Mucosa of stomach (tissue), 1 donor: ENCODE data around the gene NEK9.
A peak's percentile ranks its signal among the peaks of the same experiment; 100 is the strongest.

ENCODE experiments used
- H3K27me3 ChIP-seq: one replicate; pipeline ENCODE4 v1.7.0; 2013; ENCODE audit warnings: mild to moderate bottlenecking, low read length; ENCODE audit not compliant: control insufficient read depth, insufficient read depth
- H3K36me3 ChIP-seq: one replicate; pipeline ENCODE4 v1.7.0; 2013; ENCODE audit warnings: low read length; ENCODE audit not compliant: control insufficient read depth, insufficient read depth
- H3K4me1 ChIP-seq: one replicate; pipeline ENCODE4 v1.7.0; 2013; ENCODE audit warnings: mild to moderate bottlenecking, low read length; ENCODE audit not compliant: control insufficient read depth, insufficient read depth
- H3K4me3 ChIP-seq: one replicate; pipeline ENCODE4 v1.7.0; 2013; ENCODE audit warnings: low read length
- H3K9ac ChIP-seq: one replicate; pipeline ENCODE4 v1.7.0; 2013; ENCODE audit warnings: mild to moderate bottlenecking, low read length, moderate library complexity
- H3K9me3 ChIP-seq: one replicate; pipeline ENCODE4 v1.7.0; 2013; ENCODE audit warnings: mild to moderate bottlenecking, low read length, moderate library complexity; ENCODE audit not compliant: control insufficient read depth
- donor health status: Pancreatic carcinoma.

The NEK9 gene

DNA sequence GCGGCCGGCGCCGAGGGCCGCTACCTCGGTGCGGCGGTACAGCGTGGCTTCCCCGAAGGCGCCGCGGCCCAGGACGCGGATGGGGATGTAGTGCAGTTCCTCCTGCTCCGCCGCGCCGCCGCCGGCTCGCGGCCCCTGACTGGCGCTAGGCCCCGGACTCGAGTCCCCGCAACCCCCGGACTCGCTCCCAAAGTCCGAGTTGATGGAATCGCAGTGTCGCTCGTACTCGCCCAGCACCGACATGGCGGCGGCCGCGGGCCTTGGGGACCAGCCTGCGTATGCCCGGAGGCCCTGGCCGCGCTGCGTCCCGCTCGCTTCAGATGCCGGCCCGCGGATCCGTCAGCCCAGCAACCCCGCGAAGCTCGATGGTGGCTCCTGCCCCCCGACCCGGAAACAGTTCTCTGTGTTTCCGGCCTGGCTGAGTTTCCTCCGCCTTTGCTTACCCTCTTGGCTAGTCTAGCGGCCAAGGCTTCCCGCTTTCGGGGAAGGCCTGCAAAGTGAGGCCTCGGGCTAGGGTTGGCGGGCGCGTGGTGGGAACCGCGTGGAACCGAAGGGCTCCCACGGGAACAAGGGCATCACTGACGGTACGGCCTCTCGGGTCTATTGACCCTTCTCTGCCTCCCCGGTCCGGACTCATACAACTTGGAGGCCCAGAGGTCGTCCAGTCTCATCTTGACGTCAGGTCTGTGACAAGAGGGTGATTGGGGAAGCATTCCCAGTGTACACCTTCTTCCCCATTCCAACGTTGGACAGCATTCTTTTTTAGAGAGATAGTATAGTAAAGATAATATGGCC, at the start of gene NEK9:
Gene NEK9, minus strand, starts transcription at position 370 of the 795 bp plus-strand sequence. Its CDS starts 127 bp downstream, at position 243.
- Histone ChIP-seq H3K9ac (peak within 1 kb of the TSS; percentile 94), H3K36me3 (no peaks in the 10 kb centered on the region), H3K9me3 (no peaks in the 10 kb centered on the region), H3K4me3 (peak within 1 kb of the TSS; percentile 99), H3K4me1 (peaks cover 10% of the 10 kb centered on the region), H3K27me3 (no peaks in the 10 kb centered on the region)

DNA sequence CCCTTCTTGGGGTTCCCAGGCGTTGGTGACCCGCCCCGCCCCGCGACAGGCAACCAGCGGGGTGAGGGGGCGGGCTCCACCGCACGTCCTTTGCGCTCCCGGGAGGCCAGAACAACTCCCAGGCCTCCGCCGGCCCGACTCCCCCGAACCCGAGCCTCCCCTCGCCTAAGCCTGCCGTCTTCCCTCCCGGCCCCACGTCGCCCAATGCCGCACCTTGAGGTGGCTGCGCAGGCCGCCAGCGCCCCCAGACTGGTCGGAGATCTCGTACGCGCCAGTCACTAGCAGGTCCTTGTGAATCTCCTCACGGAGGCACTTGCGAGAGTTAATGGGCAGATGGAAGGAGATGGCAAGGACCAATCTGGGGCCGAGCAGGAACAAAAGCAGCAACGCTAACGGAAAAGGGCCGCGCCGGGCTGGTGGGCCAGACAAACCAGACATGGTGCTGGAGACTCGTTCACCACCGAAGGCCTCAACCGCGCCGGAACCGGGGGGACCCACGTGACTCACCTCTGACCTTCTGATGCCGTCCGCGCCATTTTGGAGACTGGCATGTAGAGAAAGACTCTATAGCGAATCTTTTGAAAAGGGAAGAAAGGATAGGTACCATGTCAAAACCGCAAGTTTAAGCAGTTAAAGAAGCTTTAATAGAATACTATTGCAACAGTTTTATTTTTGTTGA, 49.4 kb upstream of the NEK9 start, which contains the start of gene TMED10:
Gene TMED10, minus strand, starts transcription at position 471 of the 679 bp plus-strand sequence. Its CDS starts 33 bp downstream, at position 438.
- H3K9me3 ChIP-seq = no peaks in the 10 kb centered on the region
- H3K36me3 ChIP-seq = no peaks in the 10 kb centered on the region
- no peaks in the 10 kb centered on the region for H3K27me3 ChIP-seq
- H3K9ac ChIP-seq = peak within 1 kb of the TSS; percentile 83
- H3K4me1 ChIP-seq = peaks cover 11% of the 10 kb centered on the region
- peak within 1 kb of the TSS; percentile 78 for H3K4me3 ChIP-seq

GRCh38 chr14:75175677-75176141, 48.9 kb upstream of the NEK9 start:
- Histone ChIP-seq H3K4me3 (peak overlapping the region; percentile 78), H3K36me3 (no peaks in the 10 kb centered on the region), H3K9ac (peak overlapping the region; percentile 83), H3K9me3 (no peaks in the 10 kb centered on the region), H3K4me1 (peaks cover 11% of the 10 kb centered on the region), H3K27me3 (no peaks in the 10 kb centered on the region)

GRCh38 chr14:75174066-75174465, 47.2 kb upstream of the NEK9 start:
- Histone ChIP-seq H3K4me3 (no peak overlapping the region), H3K9ac (peak overlapping the region; percentile 27), H3K36me3 (no peaks in the 10 kb centered on the region), H3K9me3 (no peaks in the 10 kb centered on the region), H3K4me1 (peaks cover 11% of the 10 kb centered on the region), H3K27me3 (no peaks in the 10 kb centered on the region)

- no peaks in the 10 kb centered on the region for H3K9me3 ChIP-seq
- no peaks in the 10 kb centered on the region for H3K36me3 ChIP-seq
- no peak overlapping the region for H3K9ac ChIP-seq
- no peaks in the 10 kb centered on the region for H3K27me3 ChIP-seq
- H3K4me3 ChIP-seq = no peak overlapping the region
- peaks cover 35% of the 10 kb centered on the region for H3K4me1 ChIP-seq
These were observed 43.9 kb upstream of the NEK9 start for GRCh38 chr14:75170772-75171171.

DNA sequence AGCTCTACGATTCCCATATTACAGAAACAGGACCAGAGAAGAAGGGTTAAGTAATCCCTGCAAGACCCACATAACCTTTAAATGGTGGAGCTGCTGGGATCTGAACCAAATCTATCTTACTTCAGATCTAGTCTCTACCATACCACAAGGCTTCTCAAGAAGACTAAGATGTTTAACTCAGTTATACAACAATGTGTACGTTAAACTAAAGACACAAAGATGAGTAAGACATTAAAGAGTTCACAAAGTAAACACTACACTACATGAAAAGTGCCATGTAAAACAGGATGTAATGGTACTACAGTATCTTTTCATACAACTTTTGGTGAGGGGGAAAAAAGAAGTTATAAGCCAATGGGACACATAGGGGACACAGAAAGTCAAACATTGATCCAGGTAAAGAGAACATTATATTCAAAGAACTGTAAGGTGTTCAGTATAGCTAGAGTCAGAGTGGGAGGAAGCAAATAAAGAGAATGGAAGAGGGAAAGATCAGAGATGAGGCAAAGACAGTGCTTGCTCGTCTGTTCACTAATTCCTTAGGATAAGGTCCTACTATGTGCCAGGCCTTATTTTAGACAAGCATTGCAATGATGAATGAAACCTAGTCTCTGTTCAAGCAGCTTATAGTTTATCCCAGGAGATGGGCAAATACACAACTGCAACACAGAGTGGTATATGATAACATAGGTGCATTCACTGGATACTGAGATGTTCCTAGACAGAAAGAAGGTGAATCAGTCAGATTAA, 41.9 kb upstream of the NEK9 start:
- peaks cover 37% of the 10 kb centered on the region for H3K4me1 ChIP-seq
- no peak overlapping the region for H3K9ac ChIP-seq
- no peaks in the 10 kb centered on the region for H3K36me3 ChIP-seq
- no peak overlapping the region for H3K4me3 ChIP-seq
- no peaks in the 10 kb centered on the region for H3K27me3 ChIP-seq
- H3K9me3 ChIP-seq = no peaks in the 10 kb centered on the region

- Histone ChIP-seq H3K36me3 (no peaks in the 10 kb centered on the region), H3K9me3 (no peaks in the 10 kb centered on the region), H3K9ac (no peak overlapping the region), H3K4me3 (no peak overlapping the region), H3K27me3 (no peaks in the 10 kb centered on the region), H3K4me1 (peaks cover 27% of the 10 kb centered on the region)
These were observed 40.5 kb upstream of the NEK9 start for GRCh38 chr14:75167325-75167724.

- no peak overlapping the region for H3K4me3 ChIP-seq
- no peaks in the 10 kb centered on the region for H3K27me3 ChIP-seq
- no peaks in the 10 kb centered on the region for H3K36me3 ChIP-seq
- H3K4me1 ChIP-seq = peaks cover 30% of the 10 kb centered on the region
- no peak overlapping the region for H3K9ac ChIP-seq
- H3K9me3 ChIP-seq = no peaks in the 10 kb centered on the region
These were observed 38.9 kb upstream of the NEK9 start for GRCh38 chr14:75165586-75166391.

- peaks cover 33% of the 10 kb centered on the region for H3K4me1 ChIP-seq
- no peak overlapping the region for H3K4me3 ChIP-seq
- H3K36me3 ChIP-seq = no peaks in the 10 kb centered on the region
- H3K9ac ChIP-seq = no peak overlapping the region
- no peaks in the 10 kb centered on the region for H3K27me3 ChIP-seq
- H3K9me3 ChIP-seq = no peaks in the 10 kb centered on the region
These were observed 38.0 kb upstream of the NEK9 start for GRCh38 chr14:75164809-75165208.

DNA sequence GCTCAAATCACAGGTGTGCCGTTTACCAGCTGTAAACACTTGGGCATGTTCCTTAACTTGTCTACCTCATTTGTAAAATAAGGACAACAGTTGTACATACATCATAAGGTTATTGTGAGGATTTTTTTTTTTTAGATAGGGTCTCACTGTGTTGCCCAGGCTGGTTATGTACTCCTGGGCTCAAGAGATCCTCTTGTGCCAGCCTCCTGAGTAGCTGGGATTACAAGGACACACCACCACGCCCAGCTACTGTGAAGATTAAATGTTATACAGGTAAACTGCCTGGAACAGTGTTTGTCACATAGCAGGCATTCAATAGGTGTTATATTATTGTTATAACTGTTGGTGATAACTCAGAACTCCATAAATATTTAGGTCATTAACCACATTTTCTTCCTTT, 36.8 kb upstream of the NEK9 start:
- Histone ChIP-seq H3K27me3 (no peaks in the 10 kb centered on the region), H3K4me1 (peaks cover 33% of the 10 kb centered on the region), H3K4me3 (no peak overlapping the region), H3K9ac (no peak overlapping the region), H3K36me3 (no peaks in the 10 kb centered on the region), H3K9me3 (no peaks in the 10 kb centered on the region)

GRCh38 chr14:75162631-75163030, 35.8 kb upstream of the NEK9 start:
- peaks cover 24% of the 10 kb centered on the region for H3K4me1 ChIP-seq
- H3K36me3 ChIP-seq = no peaks in the 10 kb centered on the region
- no peak overlapping the region for H3K4me3 ChIP-seq
- H3K9me3 ChIP-seq = no peaks in the 10 kb centered on the region
- no peak overlapping the region for H3K9ac ChIP-seq
- no peaks in the 10 kb centered on the region for H3K27me3 ChIP-seq
